Renal cortex interstitium (tissue), 11 donors: ENCODE results near the gene CRACDL. TPM values are rescaled to one million over a fixed set of nuclear protein-coding genes. Genes with fewer than 3 reads are reported as not detected.

ENCODE experiments used
- DNase-seq, 11 donors: peaks; one replicate each; pipeline ENCODE4 v3.0.0-alpha.2; 2013; ENCODE audit warnings: low read depth in 9 of 11, low spot score in 4 of 11; ENCODE audit errors: extremely low read depth in 1 of 11
- polyA plus RNA-seq, 3 donors: library from polyadenylated mRNA; unstranded; fragments of 120-200 nt; gene quantifications; one replicate each; pipeline ENCODE4 v1.2.1, GENCODE V29; 2013; ENCODE audit not compliant: insufficient read length in 3 of 3

CRACDL gene
- polyA plus RNA-seq, 3 donors, result 2.6 to 2.8 (median 2.6) TPM

DNA sequence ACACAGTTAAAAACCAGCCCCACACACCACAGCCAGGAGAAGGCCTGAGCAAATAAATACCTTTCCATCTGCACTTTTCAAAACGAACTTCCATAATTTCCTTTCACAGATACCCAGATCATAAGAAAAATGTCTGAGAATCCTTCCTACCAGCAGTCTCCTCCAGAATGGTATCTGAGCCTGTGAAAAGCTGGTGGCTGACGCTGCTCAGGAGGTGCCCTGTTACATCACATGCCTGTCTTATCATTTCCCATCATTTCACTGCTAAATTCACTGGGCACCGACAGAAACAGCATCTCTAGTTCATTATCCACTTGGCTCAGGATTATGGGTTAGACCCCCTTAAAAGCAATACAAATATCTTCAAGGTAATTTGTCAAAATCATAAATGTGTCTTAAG, 4.4 kb downstream of the CRACDL start:
- DNase-seq, result no peak

DNA sequence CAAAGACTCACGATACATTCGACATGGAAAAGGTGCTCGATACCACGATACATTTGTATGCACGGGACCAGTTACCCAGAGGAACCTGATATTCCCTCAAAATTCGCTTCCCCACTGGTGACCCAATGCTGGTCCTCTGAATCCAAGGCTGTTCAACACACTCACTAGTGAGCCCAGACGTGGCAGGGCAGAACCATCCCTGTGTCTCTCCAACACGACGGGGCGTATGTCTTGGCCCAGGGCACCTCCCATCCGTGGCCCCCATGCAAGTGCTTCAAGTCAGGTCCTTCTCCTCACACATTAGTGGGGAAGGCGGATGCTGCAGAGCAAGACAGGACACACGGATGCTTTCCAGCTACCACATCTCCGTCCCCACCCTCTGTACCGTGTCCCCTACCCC, 6.1 kb downstream of the CRACDL start:
- no peak for DNase-seq

GRCh38 chr2:98928242-98928641, 7.8 kb downstream of the CRACDL start:
- DNase-seq, result no peak

DNA sequence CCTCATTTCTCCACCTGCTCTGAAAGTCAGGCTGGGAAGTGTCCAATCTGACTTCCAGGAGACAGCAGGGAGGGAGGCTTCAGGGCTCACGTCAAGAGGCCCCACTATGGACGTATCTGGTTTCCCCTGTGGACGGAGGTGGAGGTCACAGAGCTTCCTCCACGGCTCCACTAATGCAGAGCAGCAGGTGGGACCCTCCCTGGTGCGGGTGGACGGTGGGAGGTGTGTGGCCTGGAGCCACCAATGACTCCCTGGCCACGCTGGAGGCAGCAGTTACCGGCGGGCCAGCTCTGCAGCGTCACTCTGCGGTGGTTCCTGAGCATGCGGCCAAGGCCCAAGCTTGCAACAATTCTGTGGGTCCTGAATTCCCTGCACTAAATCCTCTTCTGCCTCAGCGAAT, 9.0 kb downstream of the CRACDL start:
- DNase-seq, result no peak

GRCh38 chr2:98926601-98927000, 9.4 kb downstream of the CRACDL start:
- no peak for DNase-seq

DNA sequence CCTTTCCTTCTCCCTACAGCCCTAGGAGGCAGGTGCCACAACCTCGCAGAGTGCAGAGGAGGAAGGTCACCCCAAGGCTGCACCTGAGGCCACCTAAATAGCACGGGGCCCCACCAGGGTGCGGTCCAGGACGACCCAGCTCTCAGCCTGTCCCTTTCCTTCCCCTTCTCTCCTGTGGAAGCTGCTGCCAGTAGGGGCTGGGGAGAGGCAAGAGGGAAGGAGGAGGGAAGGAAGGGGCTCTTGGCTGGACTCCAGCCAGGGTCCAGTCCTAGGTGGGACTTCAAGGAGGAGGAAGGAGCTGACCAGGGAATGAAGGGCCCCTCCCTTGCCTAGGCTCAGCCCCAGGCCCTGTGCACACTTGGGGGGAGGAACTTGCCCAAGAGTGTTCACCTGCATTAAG, 11.1 kb downstream of the CRACDL start:
- DNase-seq, result no peak

DNA sequence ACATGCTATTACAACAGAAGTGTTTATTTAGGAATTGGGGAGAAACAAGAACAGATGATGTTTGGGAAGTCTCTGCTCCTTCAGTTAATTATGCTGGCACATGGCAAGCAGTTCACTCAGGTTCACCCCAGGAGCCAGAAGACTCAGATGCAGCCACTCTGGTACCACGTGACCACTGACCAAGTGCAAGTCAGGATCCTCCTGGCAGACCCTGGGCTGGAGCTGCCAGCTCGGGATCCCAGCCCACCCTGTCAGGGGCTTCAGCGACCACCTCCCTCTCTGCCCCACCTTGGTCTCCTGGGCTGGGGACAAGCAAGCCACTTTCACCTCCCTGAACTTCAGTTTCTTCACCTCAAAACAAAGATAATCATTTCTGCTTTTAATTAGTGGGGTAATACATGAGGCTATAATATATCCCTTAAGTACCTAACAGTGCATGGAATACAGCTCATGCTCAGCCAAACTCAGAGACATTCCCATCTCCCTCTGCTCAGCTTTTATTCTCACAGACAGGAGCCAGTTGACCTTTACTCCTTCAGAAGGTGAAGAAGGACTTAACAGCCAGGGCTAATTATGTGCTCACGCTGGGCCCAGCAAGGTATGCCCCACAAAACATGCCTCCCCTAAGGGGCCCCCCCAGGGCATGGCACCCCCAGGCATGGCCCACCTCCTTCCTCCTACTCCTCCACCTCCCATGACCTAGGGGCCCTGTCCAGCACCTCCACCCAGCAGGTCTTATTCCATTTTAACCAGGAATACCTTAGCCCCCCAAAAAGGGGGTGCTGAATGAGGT, 11.8 kb downstream of the CRACDL start:
- DNase-seq, result no peak

DNA sequence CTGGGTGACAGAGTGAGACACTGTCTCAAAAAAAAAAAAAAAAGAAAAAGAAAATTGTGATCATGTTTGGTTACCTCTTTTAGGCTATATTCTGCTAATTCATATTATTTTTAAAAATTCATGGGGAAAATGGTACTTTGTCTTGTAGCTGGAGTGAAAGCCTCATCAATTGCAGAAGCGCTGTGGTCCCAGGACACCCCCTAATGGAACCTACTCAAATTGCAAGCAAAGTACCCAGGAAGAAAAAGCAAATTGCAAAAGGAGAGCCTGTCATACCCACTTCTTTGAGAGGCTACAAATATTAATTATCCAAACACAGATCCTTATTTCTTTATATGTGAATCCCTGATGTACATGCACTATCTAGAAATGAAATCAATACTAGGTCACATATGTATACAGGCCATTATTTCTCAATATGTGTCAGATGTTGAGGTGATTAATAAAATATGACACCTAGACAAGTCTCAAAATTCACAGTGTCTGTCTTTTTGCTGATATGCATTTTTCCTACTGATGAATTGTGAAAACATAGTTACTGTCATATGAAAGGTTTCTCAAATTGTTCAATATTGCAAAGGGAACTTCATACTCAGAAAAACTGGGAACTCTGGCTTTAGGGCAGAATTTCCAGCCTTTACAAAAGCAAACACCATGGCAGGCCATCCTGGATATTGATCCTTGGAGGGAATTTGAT, 12.6 kb downstream of the CRACDL start:
- no peak for DNase-seq

GRCh38 chr2:98921062-98921461, 15.0 kb downstream of the CRACDL start:
- no peak for DNase-seq

DNA sequence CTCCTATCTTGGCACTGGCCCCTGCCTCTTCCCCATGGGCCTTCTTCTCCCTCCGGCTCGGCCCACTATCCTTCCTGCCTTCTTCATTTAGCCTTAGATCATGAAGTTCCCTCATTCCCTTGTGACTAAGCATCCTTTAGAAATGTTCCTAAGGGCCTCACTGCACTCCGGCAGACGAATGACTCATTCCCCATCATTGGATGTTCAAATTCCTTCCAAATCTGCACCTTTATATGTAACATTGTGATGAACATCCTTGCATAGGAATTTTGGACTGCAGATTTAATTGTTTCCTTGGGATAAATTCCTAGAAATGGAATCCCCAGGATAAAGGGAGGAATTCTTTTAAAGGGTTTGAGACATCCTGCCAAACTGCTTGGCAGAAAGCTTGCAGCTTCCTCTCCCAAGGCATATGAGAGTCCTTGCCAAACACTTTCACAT, 19.0 kb downstream of the CRACDL start:
- no peak for DNase-seq

DNA sequence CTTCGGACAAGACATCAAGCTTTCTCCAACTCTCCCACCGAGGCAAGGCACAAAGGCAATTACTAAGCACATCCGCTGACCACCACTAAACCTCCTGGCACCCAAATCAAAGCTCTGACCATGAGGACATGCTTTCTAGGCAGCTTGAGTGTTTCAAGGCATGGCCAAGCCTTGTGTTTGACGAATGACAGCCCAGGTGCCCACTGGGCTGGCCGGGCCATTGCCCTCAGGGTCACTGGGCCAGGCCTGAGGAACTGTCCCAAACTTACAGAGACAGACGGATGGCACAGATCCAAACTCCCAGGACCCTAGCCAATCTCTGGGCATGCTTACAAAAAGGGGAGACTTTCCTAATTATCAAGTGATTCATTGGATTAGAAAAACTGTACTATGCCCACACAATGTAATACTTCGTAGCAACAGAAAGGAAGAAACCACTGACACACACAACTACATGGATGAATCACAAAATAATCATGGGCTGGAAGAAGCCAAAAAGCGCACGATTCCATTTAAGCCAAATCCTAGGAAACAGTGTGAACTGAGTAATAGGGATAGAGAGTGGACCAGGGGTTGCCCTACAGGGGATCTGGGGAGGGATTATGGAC, 20.2 kb downstream of the CRACDL start:
- no peak for DNase-seq

GRCh38 chr2:98914713-98915580, 21.1 kb downstream of the CRACDL start:
- no peak for DNase-seq

DNA sequence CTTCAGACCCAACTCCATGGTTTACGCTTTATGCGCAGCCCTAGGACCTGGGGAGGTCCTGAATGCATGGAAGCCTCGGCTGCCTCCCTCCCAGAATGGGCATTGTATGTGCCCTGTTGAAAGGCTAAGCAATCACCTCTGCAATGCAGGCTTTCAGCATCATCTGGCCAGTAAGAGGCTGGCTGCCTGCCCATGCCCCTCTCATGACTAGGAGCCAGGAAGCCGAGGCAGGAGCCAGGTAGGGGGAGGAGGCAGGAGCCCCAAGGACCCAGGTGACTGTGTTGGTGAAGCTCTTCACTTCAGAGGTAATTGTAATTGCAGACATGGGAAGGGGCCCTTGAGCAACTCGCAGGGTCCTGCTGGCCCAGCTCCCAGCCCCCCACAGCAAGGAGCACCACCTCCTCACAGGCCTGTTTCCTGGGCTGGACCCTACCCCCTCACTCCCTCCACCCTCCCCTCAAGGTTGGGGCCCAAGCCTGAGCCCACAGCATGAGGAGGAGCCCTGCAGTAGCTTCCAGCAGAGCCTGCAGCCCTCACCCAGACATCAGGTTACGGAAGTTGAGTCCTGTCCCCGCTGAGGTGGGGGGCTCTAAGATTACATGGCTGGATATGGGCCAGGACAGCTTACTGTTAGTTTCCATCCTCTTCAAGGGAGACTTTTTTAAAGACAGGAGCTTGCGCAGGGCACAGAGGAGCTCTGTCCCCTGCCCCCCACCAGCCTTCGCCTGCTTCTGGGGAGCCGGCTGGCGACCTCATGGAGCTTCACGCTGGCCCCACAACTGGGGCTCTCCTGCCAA, 21.9 kb downstream of the CRACDL start:
- DNase-seq, result no peak

DNA sequence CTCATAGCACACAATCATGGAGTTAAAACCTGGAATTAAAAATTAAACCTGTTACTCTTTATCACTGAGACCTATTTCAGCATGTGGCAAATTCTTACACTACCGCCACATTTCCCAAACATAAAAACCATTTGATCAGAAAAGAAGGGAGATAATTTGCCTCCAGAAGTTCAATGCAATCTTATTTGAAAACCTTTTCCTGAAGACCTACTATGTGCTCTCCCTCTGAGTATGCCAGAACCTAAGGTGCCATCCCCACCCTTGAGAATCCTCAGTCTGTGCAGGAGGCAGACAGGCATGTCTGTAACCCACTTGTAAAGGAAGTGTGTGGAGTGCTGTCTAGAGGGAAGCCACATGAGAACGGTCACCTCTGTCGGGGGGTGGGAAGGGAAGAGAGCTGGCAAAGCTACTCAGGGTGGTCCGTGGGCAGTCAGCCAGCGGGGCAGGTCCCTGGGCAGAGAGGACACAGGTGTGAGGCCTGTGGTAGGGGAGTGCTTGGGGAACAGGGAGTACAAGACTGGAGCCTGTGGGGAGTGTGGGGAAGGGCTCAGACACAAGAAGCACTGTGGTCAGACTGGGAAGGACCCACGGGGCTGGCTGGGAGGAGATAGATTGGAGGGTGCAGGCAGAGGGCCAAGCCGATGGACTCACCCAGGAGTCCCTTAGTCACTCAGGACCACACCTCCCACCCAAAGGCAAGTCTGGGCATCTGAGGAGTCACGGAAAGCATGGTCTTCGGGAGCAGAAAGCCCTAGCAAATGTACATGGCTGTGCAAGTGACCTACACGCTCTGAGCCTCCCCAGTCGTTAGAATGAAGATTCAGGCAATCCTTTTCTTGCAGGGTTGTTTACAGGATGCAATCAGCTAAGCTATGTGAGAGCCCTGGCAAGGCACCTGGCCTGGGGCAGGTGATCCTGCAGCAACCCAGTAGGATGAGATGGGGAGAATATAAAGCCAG, 22.8 kb downstream of the CRACDL start:
- DNase-seq, result no peak

GRCh38 chr2:98912221-98912851, 23.7 kb downstream of the CRACDL start:
- no peak for DNase-seq

DNA sequence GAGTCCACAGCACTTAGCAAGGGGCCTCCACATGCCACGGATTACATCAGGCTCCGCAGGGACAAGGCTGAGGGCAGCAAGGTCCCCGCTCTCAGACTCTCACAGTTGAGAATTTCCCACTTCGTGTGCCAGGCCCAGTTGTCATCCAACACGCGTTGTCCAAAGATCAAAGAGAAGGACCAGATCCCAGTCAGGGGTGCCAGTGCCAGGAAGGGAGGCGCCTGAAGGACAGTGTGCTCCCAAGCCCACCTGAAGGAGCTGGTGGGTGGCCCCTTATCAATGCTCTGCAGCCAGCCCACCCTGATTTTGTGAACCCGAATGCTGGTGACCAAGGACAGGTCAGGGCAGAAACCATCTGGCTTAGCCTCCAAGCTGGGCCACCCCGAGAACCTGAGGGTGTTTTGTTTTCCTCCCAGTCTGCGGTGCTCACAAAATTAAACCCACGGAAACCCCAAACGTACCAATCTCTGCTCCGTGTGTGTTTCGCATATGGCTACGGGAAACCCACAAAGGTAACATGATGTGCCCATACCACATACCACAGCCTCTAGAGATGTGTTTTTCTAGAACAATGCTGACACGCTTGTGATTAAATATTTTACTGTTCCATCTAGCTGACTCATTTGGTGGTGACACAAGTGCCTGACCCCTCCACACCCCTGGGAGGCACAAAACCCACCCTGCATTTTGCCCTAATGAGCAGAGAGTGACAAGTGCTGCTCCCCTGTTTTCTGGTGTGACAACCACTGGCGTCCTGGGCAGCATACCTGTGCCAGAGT, 24.5 kb downstream of the CRACDL start:
- no peak for DNase-seq

DNA sequence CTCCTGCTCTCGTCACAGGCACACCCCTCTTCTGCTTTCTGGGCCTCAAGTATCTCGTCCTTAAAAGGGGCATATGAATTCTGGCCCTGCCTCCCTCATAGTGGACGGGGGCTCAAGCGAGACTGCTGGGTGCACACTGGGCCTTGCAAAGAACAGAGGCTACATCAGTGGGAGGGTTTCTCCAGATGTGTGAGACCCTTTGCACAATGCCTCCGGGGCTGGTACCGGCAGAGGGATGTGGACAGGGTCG, 25.0 kb downstream of the CRACDL start:
- DNase-seq, result no peak
